Measurements from ENCODE around the gene IKZF5.
A peak's percentile ranks its signal among the peaks of the same experiment; 100 is the strongest.

Gene IKZF5

DNA sequence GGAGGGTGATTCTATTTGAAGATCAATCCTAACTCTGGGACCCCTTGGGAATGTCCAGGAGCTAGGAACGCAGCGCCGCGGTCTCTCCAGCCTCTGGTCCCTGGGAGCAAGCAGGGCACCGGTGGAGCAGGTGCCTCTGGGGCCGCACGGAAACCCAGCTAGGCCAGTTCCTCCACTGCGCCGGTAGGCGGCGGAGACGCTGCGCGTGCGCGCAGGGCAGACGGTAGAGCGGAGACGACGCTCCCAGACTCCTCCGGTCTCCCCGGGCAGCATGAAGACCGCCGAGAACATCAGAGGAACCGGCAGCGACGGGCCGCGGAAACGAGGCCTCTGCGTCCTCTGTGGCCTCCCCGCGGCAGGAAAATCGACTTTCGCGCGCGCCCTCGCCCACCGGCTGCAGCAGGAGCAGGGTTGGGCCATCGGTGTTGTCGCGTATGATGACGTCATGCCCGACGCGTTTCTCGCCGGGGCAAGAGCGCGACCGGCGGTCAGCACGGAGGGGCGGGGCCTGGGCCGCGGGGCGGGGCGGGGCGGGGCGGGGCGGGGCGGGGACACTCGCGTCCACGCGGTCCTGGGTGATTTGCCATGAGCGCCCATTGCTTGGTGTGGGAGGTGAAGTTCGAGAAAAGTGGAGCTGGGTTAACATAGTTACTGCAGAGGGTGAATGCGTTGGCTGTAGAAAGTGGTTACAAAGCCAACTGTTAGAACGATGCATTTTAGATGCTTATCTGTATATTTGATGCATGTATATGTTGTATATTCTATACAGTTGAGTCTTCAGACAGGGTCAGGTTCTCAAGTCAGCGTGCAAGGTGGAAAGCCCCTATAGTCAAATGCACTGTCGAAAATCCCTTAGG, 28.2 kb downstream of the IKZF5 start, which contains the start of gene PSTK:
Gene PSTK, plus strand, starts transcription at position 193 of the 857 bp plus-strand sequence. Its CDS starts 79 bp downstream, at position 272.
- no peak for TF ChIP-seq FOXM1 (IDR thresholded peaks at IDR 0.05; ENCODE audit: borderline replicate concordance, low read depth)
- no peak for TF ChIP-seq REST (IDR thresholded peaks at IDR 0.05; ENCODE audit: low read depth)
- TF ChIP-seq, protein P1, sequence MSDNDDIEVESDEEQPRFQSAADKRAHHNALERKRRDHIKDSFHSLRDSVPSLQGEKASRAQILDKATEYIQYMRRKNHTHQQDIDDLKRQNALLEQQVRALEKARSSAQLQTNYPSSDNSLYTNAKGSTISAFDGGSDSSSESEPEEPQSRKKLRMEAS (IDR thresholded peaks at IDR 0.05) = peak; percentile 90
- peak; percentile 47; the same call in 1 of the 2 replicates for TF ChIP-seq RAD21 (IDR thresholded peaks at IDR 0.05; ENCODE audit: low read depth)
- TF ChIP-seq CREB1 (IDR thresholded peaks at IDR 0.05; ENCODE audit: low read depth) = peak; percentile 97
- peak; percentile 41; the same call in 1 of the 2 replicates for TF ChIP-seq EP300 (IDR thresholded peaks at IDR 0.05; ENCODE audit: borderline replicate concordance)
- TF ChIP-seq YY1 (IDR thresholded peaks at IDR 0.05; ENCODE audit: low read depth) = 0 out of 2 replicates have a peak, but pooled peaks have one; percentile 36
- TF ChIP-seq NFIC (IDR thresholded peaks at IDR 0.05) = peak; percentile 11; the same call in 1 of the 2 replicates
- no peak for TF ChIP-seq CEBPB (IDR thresholded peaks at IDR 0.05)
- TF ChIP-seq TAF1 (IDR thresholded peaks at IDR 0.05; ENCODE audit: low read depth) = peak; percentile 92
- TF ChIP-seq USF1 (IDR thresholded peaks at IDR 0.05) = peak; percentile 1; the same call in 1 of the 2 replicates
- no peak for TF ChIP-seq EGR1 (IDR thresholded peaks at IDR 0.05)
- TF ChIP-seq TCF12 (IDR thresholded peaks at IDR 0.05; ENCODE audit: low read depth) = peak; percentile 78
- peak; percentile 34; the same call in 1 of the 2 replicates for TF ChIP-seq ZBTB7A (IDR thresholded peaks at IDR 0.05; ENCODE audit: low read depth)
- TF ChIP-seq TEAD4 (IDR thresholded peaks at IDR 0.05) = no peak; the same call in none of the 2 replicates

DNA sequence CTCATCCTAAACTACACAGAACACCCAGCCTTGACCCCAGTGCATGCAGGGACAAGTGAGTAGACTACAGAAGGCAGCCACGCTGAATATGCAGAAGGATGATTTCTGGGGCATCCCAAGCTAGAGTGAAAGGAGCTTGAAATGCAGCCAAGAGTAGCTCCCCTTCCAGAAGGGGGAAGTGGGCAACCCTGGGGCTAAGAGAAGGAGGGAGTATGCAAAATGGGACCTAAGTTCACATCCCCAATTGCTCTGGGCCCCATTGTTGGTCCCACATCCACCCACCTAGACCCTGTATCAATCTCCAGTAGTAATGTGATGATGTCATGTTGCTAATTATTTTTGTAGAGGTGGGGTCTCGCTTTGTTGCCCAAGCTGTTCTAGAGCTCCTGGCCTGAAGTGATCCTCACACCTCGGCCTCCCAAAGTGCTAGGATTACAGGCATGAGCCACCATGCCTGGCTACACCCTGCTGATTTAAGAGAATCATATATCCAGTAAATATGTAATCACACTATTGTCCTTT, 34.0 kb downstream of the IKZF5 start:
- no peak for TF ChIP-seq USF1 (IDR thresholded peaks at IDR 0.05)
- TF ChIP-seq TCF12 (IDR thresholded peaks at IDR 0.05; ENCODE audit: low read depth) = no peak
- TF ChIP-seq CEBPB (IDR thresholded peaks at IDR 0.05) = no peak
- no peak for TF ChIP-seq CREB1 (IDR thresholded peaks at IDR 0.05; ENCODE audit: low read depth)
- TF ChIP-seq YY1 (IDR thresholded peaks at IDR 0.05; ENCODE audit: low read depth) = no peak
- TF ChIP-seq EP300 (IDR thresholded peaks at IDR 0.05; ENCODE audit: borderline replicate concordance) = no peak
- no peak for TF ChIP-seq ZBTB7A (IDR thresholded peaks at IDR 0.05; ENCODE audit: low read depth)
- TF ChIP-seq EGR1 (IDR thresholded peaks at IDR 0.05) = no peak
- TF ChIP-seq TEAD4 (IDR thresholded peaks at IDR 0.05) = no peak

DNA sequence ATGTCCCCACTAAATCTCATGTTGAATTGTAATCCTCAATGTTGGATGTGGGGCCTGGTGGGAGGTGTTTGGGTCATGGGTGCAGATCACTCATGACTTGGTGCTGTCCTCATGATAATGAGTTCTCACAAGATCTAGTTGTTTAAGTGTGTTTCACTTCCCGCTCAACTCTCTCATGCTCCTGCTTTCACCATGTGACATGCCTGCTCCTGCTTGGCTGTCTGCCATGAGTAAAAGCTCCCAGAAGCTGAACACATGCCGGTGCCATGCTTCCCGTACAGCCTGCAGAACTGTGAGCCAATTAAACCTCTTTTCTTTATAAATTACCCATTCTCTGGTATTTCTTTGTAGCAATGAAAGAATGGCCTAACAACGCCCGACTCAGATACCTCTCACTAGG, 34.6 kb downstream of the IKZF5 start:
- TF ChIP-seq EGR1 (IDR thresholded peaks at IDR 0.05) = no peak
- TF ChIP-seq ZBTB7A (IDR thresholded peaks at IDR 0.05; ENCODE audit: low read depth) = no peak
- TF ChIP-seq TAF1 (IDR thresholded peaks at IDR 0.05; ENCODE audit: low read depth) = no peak
- TF ChIP-seq, protein P1 (IDR thresholded peaks at IDR 0.05) = no peak

- no peak for TF ChIP-seq YY1 (IDR thresholded peaks at IDR 0.05; ENCODE audit: low read depth)
- TF ChIP-seq NFIC (IDR thresholded peaks at IDR 0.05) = no peak
- no peak for TF ChIP-seq TEAD4 (IDR thresholded peaks at IDR 0.05)
- TF ChIP-seq REST (IDR thresholded peaks at IDR 0.05; ENCODE audit: low read depth) = no peak
- TF ChIP-seq TAF1 (IDR thresholded peaks at IDR 0.05; ENCODE audit: low read depth) = no peak
- no peak for TF ChIP-seq FOXM1 (IDR thresholded peaks at IDR 0.05; ENCODE audit: borderline replicate concordance, low read depth)
- no peak for TF ChIP-seq EP300 (IDR thresholded peaks at IDR 0.05; ENCODE audit: borderline replicate concordance)
Measured at GRCh38 chr10:122968698-122969097, 39.9 kb downstream of the IKZF5 start.

DNA sequence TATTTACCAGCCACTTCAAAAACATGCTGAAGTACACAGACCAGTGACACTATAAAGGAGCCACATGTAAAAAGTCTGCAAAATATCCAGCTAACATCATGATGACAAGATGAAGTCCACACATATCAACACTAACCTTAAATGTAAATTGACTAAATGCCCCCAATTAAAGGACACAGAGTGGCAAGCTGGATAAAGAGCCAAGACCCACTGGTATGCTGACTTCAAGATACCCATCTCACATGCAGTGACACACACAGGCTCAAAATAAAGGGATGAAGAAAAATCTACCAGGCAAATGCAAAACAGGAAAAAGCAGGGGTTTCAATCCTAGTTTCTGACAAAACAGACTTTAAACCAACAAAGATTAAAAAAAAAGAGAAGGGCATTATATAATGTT, 41.7 kb downstream of the IKZF5 start:
- TF ChIP-seq FOXM1 (IDR thresholded peaks at IDR 0.05; ENCODE audit: borderline replicate concordance, low read depth) (no peak), CREB1 (IDR thresholded peaks at IDR 0.05; ENCODE audit: low read depth) (no peak), REST (IDR thresholded peaks at IDR 0.05; ENCODE audit: low read depth) (no peak), ZBTB7A (IDR thresholded peaks at IDR 0.05; ENCODE audit: low read depth) (no peak), CEBPB (IDR thresholded peaks at IDR 0.05) (no peak), NFIC (IDR thresholded peaks at IDR 0.05) (no peak), TAF1 (IDR thresholded peaks at IDR 0.05; ENCODE audit: low read depth) (no peak), USF1 (IDR thresholded peaks at IDR 0.05) (no peak), EP300 (IDR thresholded peaks at IDR 0.05; ENCODE audit: borderline replicate concordance) (no peak)
